WTC11 (cell line): ENCODE results near the gene PALMD. TPM values are rescaled to one million over a fixed set of nuclear protein-coding genes. Genes with fewer than 3 reads are reported as not detected.

Experiments used
- ATAC-seq: fragments of 200-7000 bp; cut with Tn5 transposase; 2 replicates; pipeline ENCODE4 v1.10.0; 2021; ENCODE audit warnings: mild to moderate bottlenecking, moderate library complexity
- CTCF ChIA-PET: fragments of 300-600 bp; sonication (Branson Sonifier 250); formaldehyde crosslinking; loops from one replicate; lab custom pipeline; 2021; ENCODE audit warnings: antibody characterized with exemption; lab: Charles Lee
- POLR2A ChIA-PET: fragments of 350-600 bp; sonication (Branson Sonifier 250); formaldehyde crosslinking; loops from one replicate; lab custom pipeline; 2021; ENCODE audit warnings: antibody characterized with exemption; lab: Charles Lee
- DNase-seq: peaks from one replicate; pipeline ENCODE4 v3.0.0; 2021; ENCODE audit warnings: low spot score
- H3K27ac Mint-ChIP-seq: 2 replicates; pipeline ENCODE4 v1.8.0; 2021; ENCODE audit warnings: mixed read lengths
- H3K27me3 Mint-ChIP-seq: 2 replicates; pipeline ENCODE4 v1.8.0; 2021; ENCODE audit warnings: low read depth, mild to moderate bottlenecking, moderate library complexity, mixed read lengths
- H3K36me3 Mint-ChIP-seq: 2 replicates; pipeline ENCODE4 v1.8.0; 2021; ENCODE audit warnings: mixed read lengths
- H3K4me1 Mint-ChIP-seq: 2 replicates; pipeline ENCODE4 v1.8.0; 2022; ENCODE audit warnings: mixed read lengths
- H3K4me3 Mint-ChIP-seq: 2 replicates; pipeline ENCODE4 v1.8.0; 2021; ENCODE audit warnings: mild to moderate bottlenecking, moderate library complexity, mixed read lengths
- H3K9me3 Mint-ChIP-seq: 2 replicates; pipeline ENCODE4 v1.8.0; 2021; ENCODE audit warnings: mixed read lengths
- ELF4 ChIP-seq: sonication (generic); formaldehyde crosslinking; IDR thresholded peaks from 2 replicates; pipeline ENCODE4 v1.8.1; 2022; ENCODE audit warnings: low read depth, mild to moderate bottlenecking, moderate library complexity, missing genetic modification reagents
- ETV6 ChIP-seq: sonication (generic); formaldehyde crosslinking; IDR thresholded peaks from 2 replicates; pipeline ENCODE4 v1.8.1; 2022; ENCODE audit warnings: mild to moderate bottlenecking, missing genetic modification reagents
- FOXK1 ChIP-seq: sonication (generic); formaldehyde crosslinking; IDR thresholded peaks from 2 replicates; pipeline ENCODE4 v1.8.0; 2022; ENCODE audit warnings: mild to moderate bottlenecking, moderate library complexity, missing genetic modification reagents
- GRHL2 ChIP-seq: fragments of 250-450 bp; sonication (Bioruptor Pico); IDR thresholded peaks from 2 replicates; pipeline ENCODE4 v1.8.0; 2022; ENCODE audit warnings: mild to moderate bottlenecking, moderate library complexity; ENCODE audit not compliant: insufficient replicate concordance, severe bottlenecking
- GTF2I ChIP-seq: fragments of 250-450 bp; sonication (Bioruptor Pico); conservative IDR thresholded peaks from 2 replicates; pipeline ENCODE4 v1.4.0; 2021; ENCODE audit warnings: mild to moderate bottlenecking
- HMGA2 ChIP-seq: fragments of 250-450 bp; sonication (Bioruptor Pico); IDR thresholded peaks from 2 replicates; pipeline ENCODE4 v1.4.0; 2021; ENCODE audit warnings: mild to moderate bottlenecking, moderate library complexity
- NFE2L1 ChIP-seq: sonication (generic); formaldehyde crosslinking; IDR thresholded peaks from 2 replicates; pipeline ENCODE4 v1.8.1; 2023; ENCODE audit warnings: missing genetic modification reagents
- NR1H2 ChIP-seq: sonication (generic); formaldehyde crosslinking; IDR thresholded peaks from 2 replicates; pipeline ENCODE4 v1.9.0; 2021; ENCODE audit warnings: mild to moderate bottlenecking, moderate library complexity, missing genetic modification reagents
- NR3C1 ChIP-seq: sonication (generic); formaldehyde crosslinking; conservative IDR thresholded peaks from 2 replicates; pipeline ENCODE4 v1.8.1; 2023; ENCODE audit warnings: low read depth, mild to moderate bottlenecking, missing genetic modification reagents
- RORB ChIP-seq: fragments of 250-450 bp; sonication (Bioruptor Pico); IDR thresholded peaks from 2 replicates; pipeline ENCODE4 v1.9.0; 2021; ENCODE audit warnings: mild to moderate bottlenecking
- TP53 ChIP-seq: sonication (generic); formaldehyde crosslinking; IDR thresholded peaks from 2 replicates; pipeline ENCODE4 v1.8.1; 2023; ENCODE audit warnings: mild to moderate bottlenecking, missing genetic modification reagents
- ZNF121 ChIP-seq: sonication (generic); formaldehyde crosslinking; IDR thresholded peaks from 2 replicates; pipeline ENCODE4 v1.8.0; 2023; ENCODE audit warnings: missing genetic modification reagents
- ZNF317 ChIP-seq: sonication (generic); formaldehyde crosslinking; IDR thresholded peaks from 2 replicates; pipeline ENCODE4 v1.8.1; 2023; ENCODE audit warnings: low read depth, mild to moderate bottlenecking, moderate library complexity, missing genetic modification reagents, borderline replicate concordance
- ZNF423 ChIP-seq: fragments of 250-450 bp; sonication (Bioruptor Pico); IDR thresholded peaks from 2 replicates; pipeline ENCODE4 v2.1.2; 2022; ENCODE audit warnings: mild to moderate bottlenecking, moderate library complexity
- total RNA-seq: library from RNA; stranded (reverse); gene quantifications from 3 replicates; pipeline ENCODE4 v1.2.3, GENCODE V29; 2021
- TF ChIP-seq, protein P1 (sequence below): fragments of 250-450 bp; sonication (Bioruptor Pico); IDR thresholded peaks from 2 replicates; pipeline ENCODE4 v1.9.0; 2021; ENCODE audit warnings: mild to moderate bottlenecking, borderline replicate concordance
- TF ChIP-seq, protein P2 (sequence below): sonication (generic); formaldehyde crosslinking; IDR thresholded peaks from 2 replicates; pipeline ENCODE4 v1.8.1; 2023; ENCODE audit warnings: mild to moderate bottlenecking, moderate library complexity, missing genetic modification reagents
- TF ChIP-seq, protein P3 (sequence below): sonication (generic); formaldehyde crosslinking; IDR thresholded peaks from 2 replicates; pipeline ENCODE4 v1.8.1; 2023; ENCODE audit warnings: mild to moderate bottlenecking, missing genetic modification reagents
- TF ChIP-seq, protein P4 (sequence below): sonication (generic); formaldehyde crosslinking; IDR thresholded peaks from 2 replicates; pipeline ENCODE4 v1.8.0; 2023; ENCODE audit warnings: missing genetic modification reagents, mild to moderate bottlenecking, borderline replicate concordance

PALMD gene
- total RNA-seq, 1 experiment from 2014 or later, result 0.07 TPM

DNA sequence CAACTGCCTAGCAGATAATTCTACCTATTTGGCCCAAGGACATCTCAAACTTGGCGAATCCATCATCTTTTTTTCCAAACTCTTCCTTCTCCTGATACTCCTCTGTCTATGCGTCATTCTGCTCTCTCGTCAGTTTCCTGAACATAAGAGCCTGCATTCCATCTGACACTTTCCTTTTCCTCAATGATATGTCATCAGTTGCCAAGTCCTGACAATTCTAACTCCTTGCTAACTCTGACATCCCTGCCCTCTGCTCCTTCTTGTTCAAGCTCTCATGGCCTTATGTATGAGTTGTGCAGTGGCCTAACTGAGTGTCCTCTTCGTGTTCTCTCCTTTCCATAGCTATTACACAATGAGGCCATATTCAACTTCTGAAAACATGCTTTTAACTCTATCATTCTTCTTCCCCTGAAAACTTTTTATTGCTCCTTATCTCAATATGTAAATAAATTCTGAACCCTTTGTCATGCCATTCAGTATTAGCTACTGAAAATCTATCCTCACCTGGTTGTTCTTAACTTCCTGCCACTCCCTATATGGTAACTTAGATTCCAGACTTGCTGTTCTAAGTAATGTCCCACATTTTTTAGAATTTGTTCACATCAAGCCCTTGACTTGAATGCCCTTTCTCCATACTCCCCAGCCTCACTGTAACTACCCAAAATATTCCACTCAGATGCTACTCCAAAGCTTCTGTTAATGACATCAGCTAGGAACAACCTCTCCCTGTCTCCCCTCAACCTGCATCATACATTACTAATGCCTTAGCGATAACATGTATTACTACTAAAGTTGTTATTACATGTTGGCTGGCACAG lies 11.5 kb downstream of the PALMD start:
- Mint-ChIP-seq H3K36me3 (no peaks in the 10 kb centered on the region), H3K4me3 (no peak overlapping the region), H3K4me1 (peaks cover 12% of the 10 kb centered on the region), H3K27ac (no peak overlapping the region), H3K27me3 (no peaks in the 10 kb centered on the region), H3K9me3 (no peaks in the 10 kb centered on the region)
- DNase-seq, result no peak
- POLR2A ChIA-PET, result no interaction called here
- no peak for ATAC-seq
- CTCF ChIA-PET, result no interaction called here
- no peak for TF ChIP-seq ETV6 (CRISPR knock-in tag)
- no peak for TF ChIP-seq NR3C1 (CRISPR knock-in tag)
- TF ChIP-seq ZNF423 (CRISPR knock-in tag), result no peak
- TF ChIP-seq GRHL2 (CRISPR knock-in tag), result no peak
- no peak for TF ChIP-seq TP53 (CRISPR knock-in tag)
- no peak for TF ChIP-seq GTF2I (CRISPR knock-in tag)
- no peak for TF ChIP-seq ZNF317 (CRISPR knock-in tag)
- no peak for TF ChIP-seq NFE2L1 (CRISPR knock-in tag)
- no peak for TF ChIP-seq FOXK1 (CRISPR knock-in tag)
- TF ChIP-seq, protein P1, sequence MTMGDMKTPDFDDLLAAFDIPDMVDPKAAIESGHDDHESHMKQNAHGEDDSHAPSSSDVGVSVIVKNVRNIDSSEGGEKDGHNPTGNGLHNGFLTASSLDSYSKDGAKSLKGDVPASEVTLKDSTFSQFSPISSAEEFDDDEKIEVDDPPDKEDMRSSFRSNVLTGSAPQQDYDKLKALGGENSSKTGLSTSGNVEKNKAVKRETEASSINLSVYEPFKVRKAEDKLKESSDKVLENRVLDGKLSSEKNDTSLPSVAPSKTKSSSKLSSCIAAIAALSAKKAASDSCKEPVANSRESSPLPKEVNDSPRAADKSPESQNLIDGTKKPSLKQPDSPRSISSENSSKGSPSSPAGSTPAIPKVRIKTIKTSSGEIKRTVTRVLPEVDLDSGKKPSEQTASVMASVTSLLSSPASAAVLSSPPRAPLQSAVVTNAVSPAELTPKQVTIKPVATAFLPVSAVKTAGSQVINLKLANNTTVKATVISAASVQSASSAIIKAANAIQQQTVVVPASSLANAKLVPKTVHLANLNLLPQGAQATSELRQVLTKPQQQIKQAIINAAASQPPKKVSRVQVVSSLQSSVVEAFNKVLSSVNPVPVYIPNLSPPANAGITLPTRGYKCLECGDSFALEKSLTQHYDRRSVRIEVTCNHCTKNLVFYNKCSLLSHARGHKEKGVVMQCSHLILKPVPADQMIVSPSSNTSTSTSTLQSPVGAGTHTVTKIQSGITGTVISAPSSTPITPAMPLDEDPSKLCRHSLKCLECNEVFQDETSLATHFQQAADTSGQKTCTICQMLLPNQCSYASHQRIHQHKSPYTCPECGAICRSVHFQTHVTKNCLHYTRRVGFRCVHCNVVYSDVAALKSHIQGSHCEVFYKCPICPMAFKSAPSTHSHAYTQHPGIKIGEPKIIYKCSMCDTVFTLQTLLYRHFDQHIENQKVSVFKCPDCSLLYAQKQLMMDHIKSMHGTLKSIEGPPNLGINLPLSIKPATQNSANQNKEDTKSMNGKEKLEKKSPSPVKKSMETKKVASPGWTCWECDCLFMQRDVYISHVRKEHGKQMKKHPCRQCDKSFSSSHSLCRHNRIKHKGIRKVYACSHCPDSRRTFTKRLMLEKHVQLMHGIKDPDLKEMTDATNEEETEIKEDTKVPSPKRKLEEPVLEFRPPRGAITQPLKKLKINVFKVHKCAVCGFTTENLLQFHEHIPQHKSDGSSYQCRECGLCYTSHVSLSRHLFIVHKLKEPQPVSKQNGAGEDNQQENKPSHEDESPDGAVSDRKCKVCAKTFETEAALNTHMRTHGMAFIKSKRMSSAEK (CRISPR knock-in tag), result no peak
- TF ChIP-seq HMGA2 (CRISPR knock-in tag), result no peak
- TF ChIP-seq, protein P2, sequence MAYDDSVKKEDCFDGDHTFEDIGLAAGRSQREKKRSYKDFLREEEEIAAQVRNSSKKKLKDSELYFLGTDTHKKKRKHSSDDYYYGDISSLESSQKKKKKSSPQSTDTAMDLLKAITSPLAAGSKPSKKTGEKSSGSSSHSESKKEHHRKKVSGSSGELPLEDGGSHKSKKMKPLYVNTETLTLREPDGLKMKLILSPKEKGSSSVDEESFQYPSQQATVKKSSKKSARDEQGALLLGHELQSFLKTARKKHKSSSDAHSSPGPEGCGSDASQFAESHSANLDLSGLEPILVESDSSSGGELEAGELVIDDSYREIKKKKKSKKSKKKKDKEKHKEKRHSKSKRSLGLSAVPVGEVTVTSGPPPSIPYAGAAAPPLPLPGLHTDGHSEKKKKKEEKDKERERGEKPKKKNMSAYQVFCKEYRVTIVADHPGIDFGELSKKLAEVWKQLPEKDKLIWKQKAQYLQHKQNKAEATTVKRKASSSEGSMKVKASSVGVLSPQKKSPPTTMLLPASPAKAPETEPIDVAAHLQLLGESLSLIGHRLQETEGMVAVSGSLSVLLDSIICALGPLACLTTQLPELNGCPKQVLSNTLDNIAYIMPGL (CRISPR knock-in tag), result no peak
- TF ChIP-seq, protein P3, sequence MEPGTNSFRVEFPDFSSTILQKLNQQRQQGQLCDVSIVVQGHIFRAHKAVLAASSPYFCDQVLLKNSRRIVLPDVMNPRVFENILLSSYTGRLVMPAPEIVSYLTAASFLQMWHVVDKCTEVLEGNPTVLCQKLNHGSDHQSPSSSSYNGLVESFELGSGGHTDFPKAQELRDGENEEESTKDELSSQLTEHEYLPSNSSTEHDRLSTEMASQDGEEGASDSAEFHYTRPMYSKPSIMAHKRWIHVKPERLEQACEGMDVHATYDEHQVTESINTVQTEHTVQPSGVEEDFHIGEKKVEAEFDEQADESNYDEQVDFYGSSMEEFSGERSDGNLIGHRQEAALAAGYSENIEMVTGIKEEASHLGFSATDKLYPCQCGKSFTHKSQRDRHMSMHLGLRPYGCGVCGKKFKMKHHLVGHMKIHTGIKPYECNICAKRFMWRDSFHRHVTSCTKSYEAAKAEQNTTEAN (CRISPR knock-in tag), result no peak
- no peak for TF ChIP-seq NR1H2 (CRISPR knock-in tag)
- TF ChIP-seq RORB, result no peak
- no peak for TF ChIP-seq ELF4 (CRISPR knock-in tag)

DNA sequence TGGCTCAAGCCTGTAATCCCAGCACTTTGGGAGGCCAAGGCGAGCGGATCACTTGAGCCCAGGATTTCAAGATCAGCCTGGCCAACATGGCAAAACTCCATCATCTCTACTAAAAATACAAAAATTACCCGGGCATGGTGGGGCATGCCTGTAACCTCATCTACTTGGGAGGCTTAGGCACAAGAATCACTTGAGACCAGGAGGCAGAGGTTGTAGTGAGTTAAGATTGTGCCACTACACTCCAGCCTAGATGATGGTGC lies 12.0 kb downstream of the PALMD start:
- TF ChIP-seq, protein P4, sequence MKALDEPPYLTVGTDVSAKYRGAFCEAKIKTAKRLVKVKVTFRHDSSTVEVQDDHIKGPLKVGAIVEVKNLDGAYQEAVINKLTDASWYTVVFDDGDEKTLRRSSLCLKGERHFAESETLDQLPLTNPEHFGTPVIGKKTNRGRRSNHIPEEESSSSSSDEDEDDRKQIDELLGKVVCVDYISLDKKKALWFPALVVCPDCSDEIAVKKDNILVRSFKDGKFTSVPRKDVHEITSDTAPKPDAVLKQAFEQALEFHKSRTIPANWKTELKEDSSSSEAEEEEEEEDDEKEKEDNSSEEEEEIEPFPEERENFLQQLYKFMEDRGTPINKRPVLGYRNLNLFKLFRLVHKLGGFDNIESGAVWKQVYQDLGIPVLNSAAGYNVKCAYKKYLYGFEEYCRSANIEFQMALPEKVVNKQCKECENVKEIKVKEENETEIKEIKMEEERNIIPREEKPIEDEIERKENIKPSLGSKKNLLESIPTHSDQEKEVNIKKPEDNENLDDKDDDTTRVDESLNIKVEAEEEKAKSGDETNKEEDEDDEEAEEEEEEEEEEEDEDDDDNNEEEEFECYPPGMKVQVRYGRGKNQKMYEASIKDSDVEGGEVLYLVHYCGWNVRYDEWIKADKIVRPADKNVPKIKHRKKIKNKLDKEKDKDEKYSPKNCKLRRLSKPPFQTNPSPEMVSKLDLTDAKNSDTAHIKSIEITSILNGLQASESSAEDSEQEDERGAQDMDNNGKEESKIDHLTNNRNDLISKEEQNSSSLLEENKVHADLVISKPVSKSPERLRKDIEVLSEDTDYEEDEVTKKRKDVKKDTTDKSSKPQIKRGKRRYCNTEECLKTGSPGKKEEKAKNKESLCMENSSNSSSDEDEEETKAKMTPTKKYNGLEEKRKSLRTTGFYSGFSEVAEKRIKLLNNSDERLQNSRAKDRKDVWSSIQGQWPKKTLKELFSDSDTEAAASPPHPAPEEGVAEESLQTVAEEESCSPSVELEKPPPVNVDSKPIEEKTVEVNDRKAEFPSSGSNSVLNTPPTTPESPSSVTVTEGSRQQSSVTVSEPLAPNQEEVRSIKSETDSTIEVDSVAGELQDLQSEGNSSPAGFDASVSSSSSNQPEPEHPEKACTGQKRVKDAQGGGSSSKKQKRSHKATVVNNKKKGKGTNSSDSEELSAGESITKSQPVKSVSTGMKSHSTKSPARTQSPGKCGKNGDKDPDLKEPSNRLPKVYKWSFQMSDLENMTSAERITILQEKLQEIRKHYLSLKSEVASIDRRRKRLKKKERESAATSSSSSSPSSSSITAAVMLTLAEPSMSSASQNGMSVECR (CRISPR knock-in tag), result no peak
- TF ChIP-seq GRHL2 (CRISPR knock-in tag) (no peak), ZNF121 (no peak)
- no peak for ATAC-seq
- H3K9me3 Mint-ChIP-seq, result no peaks in the 10 kb centered on the region
- peaks cover 10% of the 10 kb centered on the region for H3K4me1 Mint-ChIP-seq
- POLR2A ChIA-PET, result no interaction called here
- no peak for DNase-seq
- CTCF ChIA-PET, result no interaction called here
- no peaks in the 10 kb centered on the region for H3K36me3 Mint-ChIP-seq
- no peak overlapping the region for H3K27ac Mint-ChIP-seq
- H3K4me3 Mint-ChIP-seq, result no peak overlapping the region
- H3K27me3 Mint-ChIP-seq, result no peaks in the 10 kb centered on the region
